Vagina (tissue), 2 donors: ENCODE measurements around the gene SFXN4.

Experiments used
- CTCF ChIP-seq, 3 experiments: fragments of 450-650 bp in 2 of 3; fragments of 200-600 bp in 1 of 3; sonication (generic) in 1 of 3; IDR thresholded peaks; one replicate each; pipeline ENCODE4 v1.5.1; 2017 to 2019; ENCODE audit warnings: antibody characterized with exemption in 3 of 3, mild to moderate bottlenecking in 2 of 3, moderate library complexity in 2 of 3
- POLR2A ChIP-seq, 2 donors: fragments of 450-650 bp; IDR thresholded peaks; one replicate each; pipeline ENCODE4 v1.6.1; 2017; ENCODE audit warnings: antibody characterized with exemption in 2 of 2, mild to moderate bottlenecking in 2 of 2, moderate library complexity in 2 of 2
- POLR2AphosphoS5 ChIP-seq, 2 donors: sonication (generic); formaldehyde crosslinking; IDR thresholded peaks; one replicate each; pipeline ENCODE4 v1.9.0; 2017; ENCODE audit warnings: antibody characterized with exemption in 2 of 2, mild to moderate bottlenecking in 2 of 2, low read depth in 1 of 2; ENCODE audit not compliant: insufficient read depth in 1 of 2

- no peak for TF ChIP-seq CTCF (IDR thresholded peaks at IDR 0.05)
- no peak for TF ChIP-seq POLR2A (IDR thresholded peaks at IDR 0.05)
- no peak for TF ChIP-seq POLR2AphosphoS5 (IDR thresholded peaks at IDR 0.05; ENCODE audit: insufficient read depth in 1 of 2, low read depth in 1 of 2)
These were observed 49.1 kb downstream of the SFXN4 start for GRCh38 chr10:119116326-119116951.
